HUES6 (cell line): ENCODE results near the gene FAM174B.

ENCODE experiments used
- H3K27ac ChIP-seq: 2 replicates; pipeline ENCODE4 v1.7.0; 2013; ENCODE audit warnings: low read depth, mild to moderate bottlenecking, low read length, inconsistent platforms
- H3K27me3 ChIP-seq: 2 replicates; pipeline ENCODE4 v1.6.1; 2013; ENCODE audit warnings: low read length; ENCODE audit not compliant: control insufficient read depth, insufficient read depth
- H3K36me3 ChIP-seq: 2 replicates; pipeline ENCODE4 v1.6.1; 2013; ENCODE audit warnings: low read length; ENCODE audit not compliant: control insufficient read depth, insufficient read depth
- H3K4me1 ChIP-seq: 2 replicates; pipeline ENCODE4 v1.6.1; 2013; ENCODE audit warnings: low read length; ENCODE audit not compliant: control insufficient read depth, insufficient read depth
- H3K4me3 ChIP-seq: 2 replicates; pipeline ENCODE4 v1.5.1; 2013; ENCODE audit warnings: low read depth, low read length
- H3K9ac ChIP-seq: one replicate; pipeline ENCODE4 v1.6.1; 2013; ENCODE audit warnings: mild to moderate bottlenecking, low read length
- H3K9me3 ChIP-seq: 2 replicates; pipeline ENCODE4 v1.6.1; 2013; ENCODE audit warnings: low read depth, low read length; ENCODE audit not compliant: control insufficient read depth, insufficient read depth

Gene FAM174B

DNA sequence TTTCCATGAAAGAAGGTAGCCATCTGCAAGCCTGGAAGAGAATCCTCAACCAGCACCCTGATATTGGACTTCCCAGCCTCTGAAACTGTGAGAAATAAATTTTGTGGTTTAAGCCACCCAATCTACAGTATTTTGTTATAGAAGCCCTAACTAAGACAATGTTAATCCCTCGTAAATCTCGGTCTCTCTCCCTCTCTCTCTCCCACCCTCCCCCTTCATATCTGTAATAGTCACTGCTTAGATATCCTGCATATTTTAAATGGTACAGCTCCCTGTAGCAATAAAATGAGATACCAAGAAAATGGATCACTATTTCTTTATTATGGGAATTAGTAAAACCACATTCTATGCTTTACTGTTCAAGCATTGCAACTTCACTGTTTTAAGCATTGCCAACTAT, 21.0 kb upstream of the FAM174B start:
- H3K4me1 ChIP-seq = 0 out of 2 replicates have a peak, but pooled peaks cover 7% of the 10 kb centered on the region
- H3K36me3 ChIP-seq = no peaks in the 10 kb centered on the region
- no peak overlapping the region for H3K27ac ChIP-seq
- H3K9ac ChIP-seq = no peak overlapping the region
- no peaks in the 10 kb centered on the region for H3K9me3 ChIP-seq
- peaks cover 38% of the 10 kb centered on the region for H3K27me3 ChIP-seq
- no peak overlapping the region for H3K4me3 ChIP-seq

GRCh38 chr15:92675485-92675884, 19.9 kb upstream of the FAM174B start:
- Histone ChIP-seq H3K9me3 (no peaks in the 10 kb centered on the region), H3K36me3 (no peaks in the 10 kb centered on the region), H3K9ac (no peak overlapping the region), H3K27ac (no peak overlapping the region), H3K4me3 (no peak overlapping the region), H3K4me1 (0 out of 2 replicates have a peak, but pooled peaks cover 7% of the 10 kb centered on the region), H3K27me3 (peaks cover 49% of the 10 kb centered on the region)

GRCh38 chr15:92674347-92674746, 18.8 kb upstream of the FAM174B start:
- Histone ChIP-seq H3K4me1 (0 out of 2 replicates have a peak, but pooled peaks cover 10% of the 10 kb centered on the region), H3K9me3 (no peaks in the 10 kb centered on the region), H3K27ac (no peak overlapping the region), H3K36me3 (no peaks in the 10 kb centered on the region), H3K27me3 (peaks cover 58% of the 10 kb centered on the region), H3K4me3 (no peak overlapping the region), H3K9ac (no peak overlapping the region)

- no peaks in the 10 kb centered on the region for H3K9me3 ChIP-seq
- H3K36me3 ChIP-seq = no peaks in the 10 kb centered on the region
- H3K4me3 ChIP-seq = no peak overlapping the region
- H3K27ac ChIP-seq = no peak overlapping the region
- no peak overlapping the region for H3K9ac ChIP-seq
- H3K4me1 ChIP-seq = peaks cover 26% of the 10 kb centered on the region
- H3K27me3 ChIP-seq = peaks cover 78% of the 10 kb centered on the region
Measured at GRCh38 chr15:92672102-92672501, 16.5 kb upstream of the FAM174B start.

- H3K36me3 ChIP-seq = no peaks in the 10 kb centered on the region
- peaks cover 78% of the 10 kb centered on the region for H3K27me3 ChIP-seq
- H3K4me3 ChIP-seq = no peak overlapping the region
- peaks cover 33% of the 10 kb centered on the region for H3K4me1 ChIP-seq
- H3K27ac ChIP-seq = no peak overlapping the region
- no peak overlapping the region for H3K9ac ChIP-seq
- H3K9me3 ChIP-seq = no peaks in the 10 kb centered on the region
Measured at GRCh38 chr15:92671406-92671805, 15.8 kb upstream of the FAM174B start.

GRCh38 chr15:92670621-92671020, 15.0 kb upstream of the FAM174B start:
- Histone ChIP-seq H3K36me3 (no peaks in the 10 kb centered on the region), H3K27me3 (peaks cover 79% of the 10 kb centered on the region), H3K4me3 (no peak overlapping the region), H3K9me3 (no peaks in the 10 kb centered on the region), H3K9ac (no peak overlapping the region), H3K27ac (no peak overlapping the region), H3K4me1 (peaks cover 34% of the 10 kb centered on the region)

GRCh38 chr15:92669432-92669831, 13.9 kb upstream of the FAM174B start:
- no peaks in the 10 kb centered on the region for H3K9me3 ChIP-seq
- H3K27me3 ChIP-seq = peaks cover 76% of the 10 kb centered on the region
- peaks cover 44% of the 10 kb centered on the region for H3K4me1 ChIP-seq
- no peak overlapping the region for H3K9ac ChIP-seq
- no peak overlapping the region for H3K4me3 ChIP-seq
- no peak overlapping the region for H3K27ac ChIP-seq
- H3K36me3 ChIP-seq = no peaks in the 10 kb centered on the region

DNA sequence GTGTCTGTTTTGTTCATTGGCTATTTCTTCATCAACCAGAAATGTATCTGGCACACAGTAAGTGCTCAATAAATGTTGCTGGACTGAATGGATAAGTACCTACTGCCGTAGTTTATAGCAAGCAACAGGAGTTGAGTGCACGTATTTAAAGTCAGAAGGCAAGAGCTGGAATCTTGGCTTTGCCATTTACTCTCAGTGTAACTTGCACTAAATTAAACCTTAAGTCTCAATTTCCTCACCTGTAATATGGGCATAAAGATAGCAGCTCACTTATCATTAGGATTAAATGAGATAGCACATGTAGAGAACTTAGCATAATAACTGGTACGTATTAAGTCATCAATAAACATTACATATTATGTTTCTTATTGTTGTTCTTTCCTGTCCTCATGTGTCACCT, 13.0 kb upstream of the FAM174B start:
- Histone ChIP-seq H3K36me3 (no peaks in the 10 kb centered on the region), H3K9me3 (no peaks in the 10 kb centered on the region), H3K4me1 (peaks cover 48% of the 10 kb centered on the region), H3K9ac (no peak overlapping the region), H3K27ac (no peak overlapping the region), H3K4me3 (no peak overlapping the region), H3K27me3 (peaks cover 71% of the 10 kb centered on the region)

DNA sequence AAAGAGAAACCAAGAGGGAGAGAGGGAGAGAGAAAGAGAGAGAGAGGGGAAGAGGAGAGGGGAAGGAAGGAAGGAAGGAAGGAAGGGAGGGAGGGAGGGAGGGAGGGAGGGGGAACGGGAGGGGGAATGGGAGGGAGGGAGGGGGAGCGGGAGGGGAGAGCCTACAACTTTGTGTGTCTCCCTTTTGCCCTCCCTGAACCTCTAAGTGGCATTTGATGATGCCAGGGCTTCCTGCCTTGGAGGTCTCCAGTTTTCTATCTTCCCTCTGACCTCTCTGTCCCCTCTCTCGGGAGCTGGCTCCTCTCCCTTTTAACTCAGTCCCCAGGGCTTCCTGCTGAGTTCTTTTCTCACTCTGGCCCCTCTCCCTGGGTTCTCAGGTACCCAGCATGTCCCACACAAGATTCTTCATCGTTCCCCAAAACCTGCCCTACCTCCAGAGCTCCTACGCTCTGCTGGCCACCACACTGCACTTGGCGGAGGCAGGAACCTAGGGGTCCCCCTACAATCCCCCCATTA, 12.5 kb upstream of the FAM174B start:
- no peak overlapping the region for H3K27ac ChIP-seq
- no peaks in the 10 kb centered on the region for H3K36me3 ChIP-seq
- H3K4me3 ChIP-seq = peak overlapping the region; percentile 36; the same call in 1 of the 2 replicates

GRCh38 chr15:92667287-92667904, 11.8 kb upstream of the FAM174B start:
- Histone ChIP-seq H3K27ac (no peak overlapping the region), H3K9me3 (no peaks in the 10 kb centered on the region), H3K4me1 (peaks cover 44% of the 10 kb centered on the region), H3K4me3 (peak overlapping the region; percentile 36; the same call in 1 of the 2 replicates), H3K36me3 (no peaks in the 10 kb centered on the region), H3K27me3 (peaks cover 59% of the 10 kb centered on the region), H3K9ac (peak overlapping the region; percentile 5)

More for the DNA sequence above, 12.5 kb upstream of the FAM174B start:
- Histone ChIP-seq H3K27me3 (peaks cover 65% of the 10 kb centered on the region), H3K4me1 (peaks cover 44% of the 10 kb centered on the region), H3K9me3 (no peaks in the 10 kb centered on the region), H3K9ac (no peak overlapping the region)

- Histone ChIP-seq H3K27ac (no peak overlapping the region), H3K4me3 (peak overlapping the region; percentile 36; the same call in 1 of the 2 replicates), H3K9ac (peak overlapping the region; percentile 5), H3K4me1 (peaks cover 44% of the 10 kb centered on the region), H3K9me3 (no peaks in the 10 kb centered on the region), H3K27me3 (peaks cover 53% of the 10 kb centered on the region), H3K36me3 (no peaks in the 10 kb centered on the region)
Measured at GRCh38 chr15:92666780-92667179, 11.2 kb upstream of the FAM174B start.
